ENCODE results near the gene ECE1.

Gene ECE1

DNA sequence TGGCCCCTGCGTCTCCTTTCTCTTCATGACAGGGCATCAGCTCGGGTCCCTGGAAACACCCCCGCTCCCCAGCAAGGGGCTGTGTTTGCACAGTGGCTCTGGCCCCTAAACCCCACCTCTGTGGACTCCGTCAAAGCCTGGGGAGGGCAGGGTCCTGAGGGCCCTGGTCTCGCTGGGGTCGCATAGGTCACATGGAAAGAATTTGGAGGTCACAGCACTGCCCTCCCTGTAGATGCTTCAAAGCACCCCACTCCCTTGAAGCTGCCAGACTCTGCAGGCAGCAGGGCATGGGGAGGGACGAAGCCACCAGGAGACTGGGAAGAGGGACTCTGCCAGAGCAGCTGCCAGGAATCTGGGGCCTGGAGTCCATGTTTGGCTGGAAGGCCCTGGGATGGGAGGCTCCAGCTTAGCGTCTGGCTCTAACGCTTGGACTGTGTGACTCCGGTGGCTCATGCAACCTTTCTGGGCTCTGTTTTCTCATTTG lies 36.6 kb upstream of the ECE1 start:
- in situ Hi-C loops (cut with HindIII; ENCODE audit: low sequenced_read_pairs), result loop anchor here (10.0 kb wide), 1 partner anchor 82 kb away; no protein-coding TSS in a partner anchor

DNA sequence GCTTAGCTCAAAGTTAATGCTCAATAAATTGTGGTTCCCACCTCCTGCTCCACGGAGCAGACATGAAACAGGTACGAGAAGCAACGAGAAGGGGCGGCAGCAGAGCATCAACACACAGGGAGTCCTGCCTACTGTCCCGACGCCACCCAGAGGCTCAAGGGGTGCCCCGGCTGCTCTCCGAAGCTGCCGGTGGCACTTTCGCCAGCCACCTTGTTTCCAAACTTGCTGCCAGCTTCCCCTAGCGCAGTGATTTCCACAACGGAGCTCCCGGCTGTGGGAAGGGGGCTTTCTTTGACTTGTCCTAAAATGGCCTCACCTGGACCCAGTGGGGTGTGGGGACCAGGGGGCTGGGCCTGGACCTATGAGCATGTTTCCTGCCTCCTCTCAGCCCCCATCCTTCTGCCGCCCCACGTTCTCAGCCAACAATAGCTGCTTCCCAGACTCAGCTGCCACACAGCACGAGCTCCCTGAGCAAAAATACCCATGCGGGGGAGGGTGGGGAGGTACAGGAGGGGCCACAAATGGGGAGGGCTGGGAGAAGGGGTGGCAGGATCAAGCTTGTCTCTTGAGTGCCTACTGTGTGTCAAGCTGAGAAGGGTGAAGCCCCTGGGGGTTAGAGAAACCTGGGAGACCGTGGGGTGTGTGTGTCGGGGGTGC lies 35.6 kb upstream of the ECE1 start:
- in situ Hi-C loops (cut with HindIII; ENCODE audit: low sequenced_read_pairs), result loop anchor here (10.0 kb wide), 1 partner anchor 81 kb away; no protein-coding TSS in a partner anchor

DNA sequence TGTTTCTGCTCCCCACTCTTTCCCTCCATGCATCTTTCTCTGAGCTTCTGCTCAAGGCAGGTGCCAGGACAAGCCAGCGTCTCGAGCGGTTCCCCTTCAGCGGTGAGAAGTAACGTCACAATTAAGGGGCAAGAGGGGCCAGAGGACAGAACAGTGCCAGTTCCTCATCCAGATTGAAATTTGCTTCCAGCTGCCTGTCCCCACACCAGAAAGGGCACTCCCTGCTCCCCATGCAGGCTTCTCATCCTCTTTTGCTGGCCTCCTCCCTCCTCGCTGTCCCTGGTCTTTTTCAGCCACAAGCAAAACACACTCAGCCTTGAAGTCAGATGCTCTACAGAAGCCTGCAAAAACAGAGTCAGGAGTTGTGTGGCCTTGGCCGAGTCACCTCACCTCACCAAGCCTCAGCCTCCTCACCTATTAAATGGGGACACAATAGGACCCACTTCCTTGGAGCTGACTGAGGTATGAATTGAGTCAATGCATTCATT lies 35.0 kb upstream of the ECE1 start:
- in situ Hi-C loops (cut with HindIII; ENCODE audit: low sequenced_read_pairs), result loop anchor here (10.0 kb wide), 1 partner anchor 80 kb away; no protein-coding TSS in a partner anchor

DNA sequence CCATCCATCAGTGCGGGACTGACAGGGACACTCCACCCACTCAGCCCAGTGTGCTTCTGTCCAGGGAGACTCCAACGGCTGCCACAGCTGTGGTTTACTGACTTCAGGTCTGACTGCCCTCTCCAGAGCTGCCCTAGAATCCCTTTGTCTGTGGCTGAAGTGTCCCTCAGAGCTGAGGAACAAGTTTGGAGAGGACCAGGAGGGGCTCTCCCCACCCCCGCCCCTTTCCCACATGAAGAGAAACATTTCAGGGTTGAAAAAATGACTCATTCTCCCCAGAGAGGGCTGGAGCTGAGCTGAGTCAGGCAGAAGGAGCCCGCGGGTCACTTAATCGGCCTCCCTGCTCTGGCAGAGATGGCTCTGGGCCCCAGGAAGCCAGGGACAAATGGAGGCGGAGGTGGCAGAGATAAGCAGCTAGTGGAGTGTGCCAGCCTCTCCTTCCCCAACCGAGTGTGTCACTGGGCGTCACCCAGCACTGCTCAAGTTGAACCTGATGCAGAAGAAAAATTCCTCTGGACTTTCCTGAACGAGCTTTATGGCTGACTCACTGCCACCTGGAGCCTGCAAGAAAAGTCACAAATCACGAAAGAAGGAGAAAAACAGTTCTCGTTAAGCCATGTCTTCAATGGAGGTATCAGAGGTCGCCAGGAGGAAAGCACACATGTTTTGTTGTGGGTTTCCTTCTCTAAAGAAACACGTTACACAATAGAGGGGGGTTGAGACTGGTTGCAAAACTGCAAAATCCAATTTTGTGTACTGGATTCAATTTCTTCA lies 34.3 kb upstream of the ECE1 start:
- in situ Hi-C loops (cut with HindIII; ENCODE audit: low sequenced_read_pairs), result loop anchor here (10.0 kb wide), 1 partner anchor 80 kb away; no protein-coding TSS in a partner anchor

DNA sequence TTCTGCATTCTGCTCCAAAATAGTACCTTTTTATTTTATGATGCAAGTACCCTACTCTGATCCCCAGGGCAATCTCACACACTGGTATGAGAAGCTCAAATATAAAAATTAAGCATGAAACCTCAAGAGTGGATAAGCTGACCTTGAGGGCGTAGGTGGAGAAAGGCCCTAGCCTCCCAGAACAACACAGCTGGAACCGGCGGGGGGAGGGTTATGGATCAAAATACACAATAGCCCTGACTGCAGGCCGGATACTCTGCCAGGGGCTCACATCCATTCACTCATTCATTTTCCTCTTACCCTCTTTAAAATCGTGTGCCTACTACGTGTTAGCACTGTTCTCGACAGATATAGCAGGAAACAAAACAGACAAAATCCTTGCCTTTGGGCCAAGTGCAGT lies 32.8 kb upstream of the ECE1 start:
- in situ Hi-C loops (cut with HindIII; ENCODE audit: low sequenced_read_pairs), result loop anchor here (10.0 kb wide), 1 partner anchor 78 kb away; no protein-coding TSS in a partner anchor

DNA sequence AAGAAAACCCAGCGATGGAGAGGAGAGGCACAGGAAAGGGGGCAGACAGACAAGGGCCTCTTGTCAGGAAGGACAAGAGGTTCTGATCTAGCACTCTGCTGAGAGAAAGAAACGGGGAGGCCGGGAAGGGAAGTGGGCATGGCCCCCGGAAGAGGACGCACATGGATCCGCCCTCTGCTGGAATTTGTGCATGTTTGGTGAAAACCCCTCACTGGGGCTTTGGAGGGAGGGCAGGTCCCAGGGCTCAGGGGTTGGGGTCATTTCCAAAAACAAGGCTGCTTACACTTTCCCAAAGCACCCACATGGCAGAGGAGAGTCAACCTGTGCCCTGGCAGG lies 32.4 kb upstream of the ECE1 start:
- in situ Hi-C loops (cut with HindIII; ENCODE audit: low sequenced_read_pairs), result loop anchor here (10.0 kb wide), 1 partner anchor 78 kb away; no protein-coding TSS in a partner anchor

DNA sequence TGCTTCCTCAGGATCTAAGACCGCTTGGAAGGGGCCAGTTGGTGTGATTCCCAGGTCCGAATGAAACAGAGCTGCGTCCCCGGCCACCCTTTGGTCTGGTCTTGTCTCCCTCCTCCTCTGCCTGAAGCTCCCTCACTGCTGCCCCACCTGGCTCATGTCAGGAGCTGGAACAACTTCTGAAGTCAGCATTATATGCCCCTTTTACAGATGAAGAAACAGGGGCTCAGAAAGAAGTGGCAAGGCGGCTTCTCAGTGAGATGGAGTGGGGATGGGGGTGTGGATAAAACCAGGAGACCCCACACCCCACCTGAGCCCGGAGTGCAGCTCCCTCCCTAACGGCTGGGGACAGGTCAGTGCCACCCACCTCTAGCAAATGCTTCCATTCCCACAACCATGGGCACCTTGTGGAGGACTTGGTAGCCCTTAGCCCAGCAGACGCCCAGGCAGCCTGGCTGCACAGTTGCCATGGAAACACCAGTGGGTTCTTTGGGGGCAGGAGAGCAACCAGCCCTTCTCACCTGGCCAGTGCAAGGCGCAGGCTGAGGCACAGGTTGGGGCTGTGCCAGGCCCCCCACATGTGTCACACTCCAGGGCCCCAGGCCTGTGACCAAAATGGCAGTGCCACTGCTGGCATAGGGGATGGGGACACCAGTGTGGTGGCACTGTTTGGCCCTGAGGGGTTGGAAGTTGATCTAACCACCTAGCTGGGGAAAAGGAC lies 31.9 kb upstream of the ECE1 start:
- in situ Hi-C loops (cut with HindIII; ENCODE audit: low sequenced_read_pairs), result loop anchor here (10.0 kb wide), 1 partner anchor 77 kb away; no protein-coding TSS in a partner anchor

DNA sequence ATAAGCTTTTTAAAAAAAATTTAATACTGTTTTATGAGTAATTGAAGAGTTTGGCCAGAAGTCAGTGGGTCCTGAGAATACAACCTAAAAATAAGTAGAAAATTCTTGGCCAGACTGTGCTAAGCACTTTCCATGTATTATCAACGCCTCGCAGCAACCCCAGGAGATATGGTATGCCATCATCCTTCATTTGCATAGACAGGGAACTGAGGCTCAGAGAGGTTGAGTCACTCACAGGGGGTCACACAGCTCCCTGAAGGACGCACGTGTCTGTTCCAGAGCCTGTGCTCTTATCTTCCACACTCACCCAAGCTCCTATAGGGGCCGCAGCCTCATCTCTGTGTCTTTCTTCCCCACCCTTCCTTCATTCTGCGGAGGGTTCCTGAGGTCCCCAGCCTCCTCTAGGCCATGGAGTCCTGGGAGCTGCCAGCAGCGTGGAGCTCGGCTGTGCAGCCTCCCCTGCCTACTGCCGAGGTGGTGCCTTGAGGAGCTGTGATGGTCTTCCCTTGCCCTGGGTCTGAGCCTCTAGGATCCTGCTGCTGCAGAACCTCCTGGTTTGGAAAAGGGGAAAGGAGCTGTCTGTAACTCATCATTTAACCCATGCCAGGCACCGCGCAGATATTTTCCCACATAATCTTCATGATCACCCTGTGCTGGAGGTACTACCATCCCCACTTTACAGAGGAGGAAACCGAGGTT lies 30.3 kb upstream of the ECE1 start:
- in situ Hi-C loops (cut with HindIII; ENCODE audit: low sequenced_read_pairs), result loop anchor here (10.0 kb wide), 1 partner anchor 76 kb away; no protein-coding TSS in a partner anchor

DNA sequence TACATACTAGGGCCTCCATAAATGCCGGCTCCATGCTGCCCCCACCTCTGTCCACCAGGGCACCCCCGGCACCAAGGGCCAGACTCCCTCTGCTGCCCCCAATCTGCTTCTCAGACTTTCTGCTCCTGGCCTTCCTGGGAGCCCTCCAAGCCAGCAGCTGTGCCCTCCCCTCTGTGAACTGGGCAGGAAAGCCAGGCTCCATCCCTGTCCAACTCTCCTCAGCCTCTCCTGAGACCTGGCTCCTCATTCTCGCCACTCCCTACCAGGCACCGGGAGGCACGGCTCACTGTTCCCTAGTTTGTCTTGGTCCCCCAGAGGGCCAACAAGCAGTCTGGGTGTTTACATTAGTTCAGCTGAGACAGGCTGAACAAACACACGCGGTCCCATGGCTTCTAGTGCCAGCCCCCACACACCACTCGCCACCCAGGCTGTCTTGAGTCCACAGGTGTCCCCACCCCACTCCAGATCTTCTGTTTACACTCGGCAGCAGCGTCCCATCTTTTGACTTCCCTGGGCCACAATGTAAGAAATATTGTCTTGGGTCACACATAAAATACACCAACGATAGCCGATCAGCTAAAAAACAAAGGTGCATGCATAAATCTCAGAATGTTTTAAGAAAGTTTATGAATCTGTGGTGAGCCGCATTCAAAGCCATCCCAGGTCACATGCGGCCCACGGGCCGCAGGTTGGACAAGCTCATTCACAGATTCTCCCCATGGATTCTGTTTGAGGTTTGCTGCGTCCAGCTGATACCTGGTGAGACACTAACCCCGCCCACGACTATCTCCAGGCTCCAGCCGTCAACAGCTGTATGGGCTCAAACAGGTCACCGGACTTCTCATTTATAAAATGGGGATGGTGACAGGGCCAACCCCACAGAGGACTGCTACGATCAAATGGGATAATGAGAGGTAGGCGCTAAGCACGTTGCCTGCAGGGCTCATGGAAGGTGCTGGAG lies 29.5 kb upstream of the ECE1 start:
- in situ Hi-C loops (cut with HindIII; ENCODE audit: low sequenced_read_pairs), result loop anchor here (10.0 kb wide), 1 partner anchor 75 kb away; no protein-coding TSS in a partner anchor

DNA sequence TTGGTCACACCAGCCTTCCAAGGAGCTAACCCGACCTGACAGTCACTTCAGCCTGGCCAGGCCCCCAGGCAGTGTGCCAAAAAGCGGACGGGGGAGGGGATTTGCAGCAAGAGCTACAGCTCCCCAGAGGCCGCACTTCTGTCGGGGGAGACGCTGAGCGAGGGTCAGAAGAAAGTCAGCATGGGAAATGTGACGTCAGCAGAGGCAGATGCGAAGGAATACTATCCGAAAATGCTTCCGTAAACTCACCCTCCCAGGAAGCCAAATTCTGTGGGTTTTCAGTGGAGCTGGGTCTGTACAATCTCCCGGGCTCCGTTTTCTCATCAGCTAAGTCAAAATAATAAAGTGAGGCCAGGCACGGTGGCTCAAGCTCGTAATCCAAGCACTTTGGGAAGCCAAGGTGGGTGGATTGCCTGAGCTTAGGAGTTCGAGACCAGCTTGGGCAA lies 28.5 kb upstream of the ECE1 start:
- in situ Hi-C loops (cut with HindIII; ENCODE audit: low sequenced_read_pairs), result no loop called here

DNA sequence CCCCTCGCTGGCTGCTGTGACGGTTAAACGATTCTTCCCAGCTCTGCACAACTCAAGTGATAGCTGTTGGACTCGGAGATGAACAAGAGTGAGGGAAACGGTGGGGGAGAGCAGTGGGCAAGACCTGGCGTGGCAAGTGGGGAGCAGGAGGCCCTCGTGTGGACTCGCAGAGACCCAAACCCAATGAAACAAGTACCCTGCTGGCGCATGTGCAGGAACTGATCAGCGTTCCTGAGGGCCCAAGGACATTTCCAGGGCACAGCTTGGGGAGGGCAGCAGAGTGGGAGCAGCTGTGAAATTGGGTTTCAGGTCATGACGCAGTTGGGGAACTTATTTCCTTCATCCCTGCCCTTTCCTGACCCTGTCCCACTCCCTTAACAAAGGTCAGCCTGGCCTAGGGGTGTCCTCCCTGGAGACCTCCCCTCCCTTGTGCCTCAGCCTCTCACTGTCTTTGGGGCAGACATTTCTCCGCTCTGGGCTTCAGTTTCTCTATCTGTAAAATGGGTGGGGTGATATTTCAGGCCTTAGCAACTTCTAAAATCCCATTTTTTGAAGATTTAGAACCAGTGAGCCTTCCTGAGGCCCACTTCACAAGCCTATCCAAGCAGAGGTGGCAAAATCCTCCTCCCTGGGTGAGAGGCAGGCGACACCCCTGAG lies 27.9 kb upstream of the ECE1 start:
- in situ Hi-C loops (cut with HindIII; ENCODE audit: low sequenced_read_pairs), result no loop called here

DNA sequence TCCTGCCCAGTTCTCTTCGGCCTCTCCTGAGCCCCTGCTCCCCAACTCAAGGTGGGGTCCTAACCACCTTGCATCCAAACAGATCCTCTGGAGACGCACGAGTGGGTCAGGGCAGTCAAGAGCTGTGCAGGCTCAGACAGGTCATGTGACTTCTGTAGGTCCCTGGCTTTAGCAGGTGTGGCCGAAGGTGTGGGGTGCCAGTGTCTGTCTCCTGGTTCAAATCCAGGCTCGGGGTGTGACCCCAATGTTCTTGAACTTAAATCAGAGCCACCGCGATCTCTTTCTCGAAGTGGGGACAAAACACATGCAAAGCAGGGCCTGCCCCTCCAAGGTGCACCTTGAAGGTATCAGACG lies 27.4 kb upstream of the ECE1 start:
- in situ Hi-C loops (cut with HindIII; ENCODE audit: low sequenced_read_pairs), result no loop called here

DNA sequence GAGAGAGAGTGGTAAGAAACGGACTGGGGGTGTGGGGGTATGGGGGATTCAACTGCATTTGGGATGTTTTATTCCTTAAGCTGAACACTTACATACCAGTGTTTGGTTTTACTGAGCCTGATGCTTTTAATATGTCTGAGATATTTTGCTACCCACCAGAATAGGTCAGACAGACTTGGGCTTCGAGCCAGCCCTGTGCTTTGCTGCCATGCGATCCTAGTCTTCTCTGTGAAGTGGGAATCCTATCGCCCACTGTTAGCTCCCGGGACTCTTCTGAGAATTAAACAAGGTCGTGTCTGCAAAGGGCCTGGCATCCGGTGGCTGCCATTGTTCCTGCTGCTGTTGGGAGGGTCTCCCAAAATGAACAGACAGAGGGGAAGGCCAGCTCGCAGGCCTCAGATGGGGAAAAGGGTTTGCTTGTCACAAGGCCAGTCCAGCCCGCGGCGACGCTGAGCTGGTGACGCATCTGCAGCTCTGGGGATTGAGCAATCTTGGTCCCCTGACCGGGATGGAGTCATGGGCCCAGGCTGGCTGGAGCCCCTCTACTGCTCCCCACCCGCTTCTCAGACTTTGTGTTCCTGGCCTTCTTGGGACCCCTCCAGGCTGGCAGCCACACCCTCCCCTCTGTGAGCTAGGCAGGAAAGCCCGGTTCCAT lies 26.9 kb upstream of the ECE1 start:
- in situ Hi-C loops (cut with HindIII; ENCODE audit: low sequenced_read_pairs), result no loop called here

DNA sequence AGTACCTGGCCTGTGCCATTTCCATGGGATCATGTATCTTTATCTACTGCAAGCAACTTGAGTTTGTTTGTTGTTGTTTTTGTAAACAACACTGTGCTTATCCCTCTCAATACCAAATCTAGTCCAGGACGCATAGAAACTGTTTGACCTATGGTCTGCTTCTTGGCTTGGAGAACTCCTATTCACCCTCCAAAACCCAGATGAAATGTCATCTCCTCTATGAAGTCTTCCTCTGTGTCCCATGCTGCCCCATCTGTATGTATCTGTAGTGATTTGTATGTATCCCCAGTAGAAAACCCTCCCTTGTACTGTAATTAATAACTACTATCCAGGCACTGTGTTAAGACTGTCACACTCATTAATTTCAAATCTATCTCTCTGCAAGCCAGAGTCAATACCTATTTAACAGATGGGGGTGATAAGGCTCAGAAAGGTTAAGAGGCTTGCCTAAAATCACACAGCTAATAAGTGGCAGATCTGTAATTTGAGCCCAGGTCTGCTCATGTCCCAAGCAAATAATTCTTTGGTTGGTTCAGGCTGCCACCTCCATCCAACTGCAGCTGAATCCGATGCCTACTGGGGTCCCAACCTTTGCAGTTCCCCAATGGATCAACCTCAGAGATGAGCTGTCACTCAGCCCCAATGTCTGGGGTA lies 24.6 kb upstream of the ECE1 start:
- in situ Hi-C loops (cut with HindIII; ENCODE audit: low sequenced_read_pairs), result no loop called here

DNA sequence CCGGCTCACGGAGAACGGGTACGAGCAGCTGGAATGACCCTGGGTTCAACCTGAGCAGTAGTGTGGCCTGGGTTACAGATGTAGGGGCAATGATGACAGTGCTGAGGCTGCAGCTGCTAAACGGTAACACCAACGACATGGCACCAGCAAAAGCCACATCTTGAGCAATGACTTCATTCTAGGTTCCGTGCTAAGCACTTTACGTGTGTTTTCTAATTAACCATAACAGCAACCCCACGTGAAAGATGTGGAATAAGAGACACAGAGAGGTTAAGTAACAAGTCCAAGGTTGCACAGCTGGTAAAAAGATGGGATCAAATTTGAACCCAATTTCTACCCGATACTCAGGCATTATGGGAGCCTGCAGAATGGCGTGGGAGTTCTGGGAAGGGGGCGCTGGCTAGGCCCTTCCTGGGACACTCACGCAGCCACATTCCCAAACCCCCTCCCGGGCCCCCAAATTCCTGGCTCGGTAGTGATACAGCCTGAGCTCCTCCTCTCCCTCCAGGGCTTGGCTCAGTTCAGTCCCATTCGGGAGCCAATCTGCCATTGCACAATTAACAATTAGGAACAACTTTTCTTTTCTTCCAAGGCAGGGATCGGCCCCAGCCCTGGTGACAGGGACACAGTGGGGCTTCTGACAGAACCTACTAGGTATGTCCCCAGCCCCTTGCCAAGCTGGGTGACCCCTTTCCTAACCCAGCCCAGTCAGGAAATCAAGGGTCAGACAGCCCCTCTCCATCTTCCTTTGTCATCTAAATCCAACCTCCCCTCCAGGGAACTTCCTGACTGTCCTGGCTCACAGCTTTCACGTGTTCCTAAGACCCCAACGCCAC lies 23.8 kb upstream of the ECE1 start:
- in situ Hi-C loops (cut with HindIII; ENCODE audit: low sequenced_read_pairs), result no loop called here

DNA sequence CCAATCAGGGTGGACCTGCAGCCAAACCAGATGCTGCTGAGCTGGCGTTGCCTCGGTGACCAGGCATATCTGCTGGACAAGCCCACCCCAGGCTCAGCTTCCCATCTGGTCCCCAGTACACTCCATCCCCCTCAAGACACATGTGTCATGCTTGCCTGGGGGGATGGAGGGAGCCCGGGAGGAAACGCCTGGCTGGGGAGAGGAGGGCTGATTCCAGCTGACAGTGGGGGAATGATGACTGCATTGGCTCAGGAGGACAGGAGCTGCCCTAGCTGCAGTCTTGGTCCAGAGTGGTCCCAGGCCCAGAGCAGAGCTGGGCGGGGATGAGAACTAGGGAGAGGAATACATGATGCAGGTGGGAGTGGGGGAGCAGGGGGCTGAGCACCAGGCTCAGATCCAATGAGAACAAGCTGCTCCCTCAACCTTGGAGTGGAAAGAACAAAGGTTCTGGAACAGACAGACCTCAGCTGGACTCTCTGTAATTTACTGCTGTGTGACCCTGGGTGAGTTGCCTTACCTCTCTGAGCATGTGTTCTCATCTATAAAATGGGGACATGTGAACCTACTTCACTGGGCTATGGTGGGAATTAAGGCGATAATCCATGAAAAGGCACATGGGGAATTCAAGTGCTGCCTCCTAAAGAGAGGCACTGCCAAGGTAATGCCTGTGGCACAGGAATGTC lies 23.1 kb upstream of the ECE1 start:
- in situ Hi-C loops (cut with HindIII; ENCODE audit: low sequenced_read_pairs), result no loop called here
